ENCODE data around the gene ASXL2. TPM values are rescaled to one million over a fixed set of nuclear protein-coding genes. Genes with fewer than 3 reads are reported as not detected.

The ASXL2 gene
- total and polyA plus RNA-seq, 2 of the 13 experiments (the other 11 are each of a cell fraction or from before 2014, with no cell fraction given), result 12.1 to 19.2 TPM

DNA sequence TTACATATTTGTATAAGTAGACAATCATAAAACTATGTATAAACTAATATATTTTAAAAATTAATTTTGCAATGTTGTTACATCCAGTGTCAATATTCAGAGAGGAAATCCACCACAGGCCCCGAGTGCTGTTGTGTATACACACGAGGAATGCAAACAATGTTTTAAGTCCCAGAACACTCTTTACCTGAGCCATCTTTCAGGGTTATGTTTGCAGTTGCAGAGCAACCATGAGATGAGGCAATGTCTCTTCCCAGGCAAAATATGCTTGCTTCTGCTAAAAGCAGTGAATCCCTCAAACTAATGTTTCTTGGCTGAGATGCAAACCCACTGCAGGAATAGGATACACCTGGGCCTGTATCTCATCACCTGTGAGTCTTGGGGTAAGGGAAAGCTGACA is 91.3 kb downstream of the ASXL2 start (continued):
- TF ChIP-seq, protein P1, sequence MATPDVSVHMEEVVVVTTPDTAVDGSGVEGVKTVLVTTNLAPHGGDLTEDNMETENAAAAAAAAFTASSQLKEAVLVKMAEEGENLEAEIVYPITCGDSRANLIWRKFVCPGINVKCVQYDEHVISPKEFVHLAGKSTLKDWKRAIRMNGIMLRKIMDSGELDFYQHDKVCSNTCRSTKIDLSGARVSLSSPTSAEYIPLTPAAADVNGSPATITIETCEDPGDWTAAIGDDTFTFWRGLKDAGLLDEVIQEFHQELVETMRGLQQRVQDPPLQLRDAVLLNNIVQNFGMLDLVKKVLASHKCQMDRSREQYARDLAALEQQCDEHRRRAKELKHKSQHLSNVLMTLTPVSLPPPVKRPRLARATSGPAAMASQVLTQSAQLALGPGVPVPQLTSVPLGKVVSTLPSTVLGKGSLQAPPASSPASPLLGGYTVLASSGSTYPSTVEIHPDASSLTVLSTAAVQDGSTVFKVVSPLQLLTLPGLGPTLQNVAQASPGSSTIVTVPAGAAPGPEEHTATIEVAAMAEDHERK (CRISPR knock-in tag; IDR thresholded peaks at IDR 0.05; ENCODE audit: low read depth), result no peak
- TF ChIP-seq SCMH1 (CRISPR knock-in tag; IDR thresholded peaks at IDR 0.05; ENCODE audit: borderline replicate concordance), result no peak
- TF ChIP-seq, protein P2, sequence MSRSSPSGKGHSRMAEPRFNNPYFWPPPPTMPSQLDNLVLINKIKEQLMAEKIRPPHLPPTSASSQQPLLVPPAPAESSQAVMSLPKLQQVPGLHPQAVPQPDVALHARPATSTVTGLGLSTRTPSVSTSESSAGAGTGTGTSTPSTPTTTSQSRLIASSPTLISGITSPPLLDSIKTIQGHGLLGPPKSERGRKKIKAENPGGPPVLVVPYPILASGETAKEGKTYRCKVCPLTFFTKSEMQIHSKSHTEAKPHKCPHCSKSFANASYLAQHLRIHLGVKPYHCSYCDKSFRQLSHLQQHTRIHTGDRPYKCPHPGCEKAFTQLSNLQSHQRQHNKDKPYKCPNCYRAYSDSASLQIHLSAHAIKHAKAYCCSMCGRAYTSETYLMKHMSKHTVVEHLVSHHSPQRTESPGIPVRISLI (CRISPR knock-in tag; IDR thresholded peaks at IDR 0.05; ENCODE audit: borderline replicate concordance), result no peak
- TF ChIP-seq MAF1 (CRISPR knock-in tag; IDR thresholded peaks at IDR 0.05; ENCODE audit: borderline replicate concordance), result no peak
- no peak for TF ChIP-seq ZNF562 (CRISPR knock-in tag; IDR thresholded peaks at IDR 0.05; ENCODE audit: borderline replicate concordance)
- no peak for TF ChIP-seq TMF1 (CRISPR knock-in tag; IDR thresholded peaks at IDR 0.05; ENCODE audit: low read depth)
- no peak for TF ChIP-seq ZNF552 (CRISPR knock-in tag; IDR thresholded peaks at IDR 0.05; ENCODE audit: borderline replicate concordance)
- TF ChIP-seq ZBTB7A (CRISPR knock-in tag; IDR thresholded peaks at IDR 0.05), result no peak
- TF ChIP-seq YEATS4 (CRISPR knock-in tag; IDR thresholded peaks at IDR 0.05; ENCODE audit: borderline replicate concordance), result peak; percentile 52; the same call in 1 of the 2 replicates
- no peak for TF ChIP-seq MYC (CRISPR knock-in tag; IDR thresholded peaks at IDR 0.05; ENCODE audit: borderline replicate concordance)
- TF ChIP-seq ZFP62 (CRISPR knock-in tag; IDR thresholded peaks at IDR 0.05), result no peak
- peak; percentile 95 for TF ChIP-seq FOXA3 (CRISPR knock-in tag; IDR thresholded peaks at IDR 0.05)
- TF ChIP-seq, protein P3, sequence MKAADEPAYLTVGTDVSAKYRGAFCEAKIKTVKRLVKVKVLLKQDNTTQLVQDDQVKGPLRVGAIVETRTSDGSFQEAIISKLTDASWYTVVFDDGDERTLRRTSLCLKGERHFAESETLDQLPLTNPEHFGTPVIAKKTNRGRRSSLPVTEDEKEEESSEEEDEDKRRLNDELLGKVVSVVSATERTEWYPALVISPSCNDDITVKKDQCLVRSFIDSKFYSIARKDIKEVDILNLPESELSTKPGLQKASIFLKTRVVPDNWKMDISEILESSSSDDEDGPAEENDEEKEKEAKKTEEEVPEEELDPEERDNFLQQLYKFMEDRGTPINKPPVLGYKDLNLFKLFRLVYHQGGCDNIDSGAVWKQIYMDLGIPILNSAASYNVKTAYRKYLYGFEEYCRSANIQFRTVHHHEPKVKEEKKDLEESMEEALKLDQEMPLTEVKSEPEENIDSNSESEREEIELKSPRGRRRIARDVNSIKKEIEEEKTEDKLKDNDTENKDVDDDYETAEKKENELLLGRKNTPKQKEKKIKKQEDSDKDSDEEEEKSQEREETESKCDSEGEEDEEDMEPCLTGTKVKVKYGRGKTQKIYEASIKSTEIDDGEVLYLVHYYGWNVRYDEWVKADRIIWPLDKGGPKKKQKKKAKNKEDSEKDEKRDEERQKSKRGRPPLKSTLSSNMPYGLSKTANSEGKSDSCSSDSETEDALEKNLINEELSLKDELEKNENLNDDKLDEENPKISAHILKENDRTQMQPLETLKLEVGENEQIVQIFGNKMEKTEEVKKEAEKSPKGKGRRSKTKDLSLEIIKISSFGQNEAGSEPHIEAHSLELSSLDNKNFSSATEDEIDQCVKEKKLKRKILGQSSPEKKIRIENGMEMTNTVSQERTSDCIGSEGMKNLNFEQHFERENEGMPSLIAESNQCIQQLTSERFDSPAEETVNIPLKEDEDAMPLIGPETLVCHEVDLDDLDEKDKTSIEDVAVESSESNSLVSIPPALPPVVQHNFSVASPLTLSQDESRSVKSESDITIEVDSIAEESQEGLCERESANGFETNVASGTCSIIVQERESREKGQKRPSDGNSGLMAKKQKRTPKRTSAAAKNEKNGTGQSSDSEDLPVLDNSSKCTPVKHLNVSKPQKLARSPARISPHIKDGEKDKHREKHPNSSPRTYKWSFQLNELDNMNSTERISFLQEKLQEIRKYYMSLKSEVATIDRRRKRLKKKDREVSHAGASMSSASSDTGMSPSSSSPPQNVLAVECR (CRISPR knock-in tag; IDR thresholded peaks at IDR 0.05; ENCODE audit: borderline replicate concordance), result peak; percentile 46; the same call in 1 of the 2 replicates
- TF ChIP-seq, protein P4, sequence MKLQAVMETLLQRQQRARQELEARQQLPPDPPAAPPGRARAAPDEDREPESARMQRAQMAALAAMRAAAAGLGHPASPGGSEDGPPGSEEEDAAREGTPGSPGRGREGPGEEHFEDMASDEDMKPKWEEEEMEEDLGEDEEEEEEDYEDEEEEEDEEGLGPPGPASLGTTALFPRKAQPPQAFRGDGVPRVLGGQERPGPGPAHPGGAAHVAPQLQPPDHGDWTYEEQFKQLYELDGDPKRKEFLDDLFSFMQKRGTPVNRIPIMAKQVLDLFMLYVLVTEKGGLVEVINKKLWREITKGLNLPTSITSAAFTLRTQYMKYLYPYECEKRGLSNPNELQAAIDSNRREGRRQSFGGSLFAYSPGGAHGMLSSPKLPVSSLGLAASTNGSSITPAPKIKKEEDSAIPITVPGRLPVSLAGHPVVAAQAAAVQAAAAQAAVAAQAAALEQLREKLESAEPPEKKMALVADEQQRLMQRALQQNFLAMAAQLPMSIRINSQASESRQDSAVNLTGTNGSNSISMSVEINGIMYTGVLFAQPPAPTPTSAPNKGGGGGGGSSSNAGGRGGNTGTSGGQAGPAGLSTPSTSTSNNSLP (IDR thresholded peaks at IDR 0.05; ENCODE audit: low read depth, low read length), result peak; percentile 80
- TF ChIP-seq ONECUT2 (CRISPR knock-in tag; IDR thresholded peaks at IDR 0.05), result no peak
- TF ChIP-seq MTA3 (CRISPR knock-in tag; IDR thresholded peaks at IDR 0.05), result no peak
- no peak for TF ChIP-seq IRX3 (CRISPR knock-in tag; IDR thresholded peaks at IDR 0.05; ENCODE audit: borderline replicate concordance, low read depth)
- TF ChIP-seq RFXAP (CRISPR knock-in tag; IDR thresholded peaks at IDR 0.05; ENCODE audit: borderline replicate concordance), result 0 out of 2 replicates have a peak, but pooled peaks have one; percentile 38
- TF ChIP-seq HMG20B (CRISPR knock-in tag; conservative IDR thresholded peaks at IDR 0.05), result peak; percentile 85
- TF ChIP-seq KMT2B (CRISPR knock-in tag; IDR thresholded peaks at IDR 0.05), result peak; percentile 40; the same call in 1 of the 2 replicates
